ENCODE data around the gene MT3.

DNA sequence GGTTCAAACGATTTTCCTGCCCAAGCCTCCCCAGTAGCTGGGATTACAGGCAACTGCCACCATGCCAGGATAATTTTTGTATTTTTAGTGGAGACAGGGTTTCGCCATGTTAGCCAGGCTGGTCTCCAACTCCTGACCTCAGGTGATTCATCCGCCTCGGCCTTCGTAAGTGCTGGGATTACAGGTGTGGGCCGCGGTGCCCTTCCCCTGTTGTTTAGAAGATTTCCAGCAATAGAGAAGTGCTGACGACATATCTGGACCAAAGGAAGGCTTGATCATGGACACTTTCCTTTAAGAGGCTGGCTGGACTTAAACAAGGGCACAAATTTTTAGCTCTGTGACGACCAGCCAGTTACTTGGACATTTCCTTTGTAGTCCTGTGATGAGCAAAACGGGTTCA is 41.9 kb downstream of the MT3 start:
- TF ChIP-seq, protein P1, sequence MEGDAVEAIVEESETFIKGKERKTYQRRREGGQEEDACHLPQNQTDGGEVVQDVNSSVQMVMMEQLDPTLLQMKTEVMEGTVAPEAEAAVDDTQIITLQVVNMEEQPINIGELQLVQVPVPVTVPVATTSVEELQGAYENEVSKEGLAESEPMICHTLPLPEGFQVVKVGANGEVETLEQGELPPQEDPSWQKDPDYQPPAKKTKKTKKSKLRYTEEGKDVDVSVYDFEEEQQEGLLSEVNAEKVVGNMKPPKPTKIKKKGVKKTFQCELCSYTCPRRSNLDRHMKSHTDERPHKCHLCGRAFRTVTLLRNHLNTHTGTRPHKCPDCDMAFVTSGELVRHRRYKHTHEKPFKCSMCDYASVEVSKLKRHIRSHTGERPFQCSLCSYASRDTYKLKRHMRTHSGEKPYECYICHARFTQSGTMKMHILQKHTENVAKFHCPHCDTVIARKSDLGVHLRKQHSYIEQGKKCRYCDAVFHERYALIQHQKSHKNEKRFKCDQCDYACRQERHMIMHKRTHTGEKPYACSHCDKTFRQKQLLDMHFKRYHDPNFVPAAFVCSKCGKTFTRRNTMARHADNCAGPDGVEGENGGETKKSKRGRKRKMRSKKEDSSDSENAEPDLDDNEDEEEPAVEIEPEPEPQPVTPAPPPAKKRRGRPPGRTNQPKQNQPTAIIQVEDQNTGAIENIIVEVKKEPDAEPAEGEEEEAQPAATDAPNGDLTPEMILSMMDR (IDR thresholded peaks at IDR 0.05) = no peak
- no peak for TF ChIP-seq POLR2A (IDR thresholded peaks at IDR 0.05)

Data from Peyer's patch (tissue), 4 donors.